HK-2 (cell line): ENCODE data around the gene PCGF2.
"Not testable (repeated sequence)": the region's sequence is repeated elsewhere in the genome, so short reads cannot be mapped to it uniquely, and the experiment has no call there.

ENCODE experiments used
- DNase-seq: peaks from one replicate; pipeline ENCODE4 v3.0.0-alpha.2; 2018; ENCODE audit not compliant: unreplicated experiment

PCGF2 gene

GRCh38 chr17:38735161-38735997, 12.8 kb downstream of the PCGF2 start:
- peak; percentile 68 for DNase-seq

- DNase-seq, result no peak
These were observed 13.9 kb downstream of the PCGF2 start for GRCh38 chr17:38733982-38734973.

GRCh38 chr17:38733282-38733981, 14.7 kb downstream of the PCGF2 start:
- no peak for DNase-seq

GRCh38 chr17:38732376-38733281, 15.5 kb downstream of the PCGF2 start:
- DNase-seq, result no peak

- DNase-seq, result no peak
These were observed 16.4 kb downstream of the PCGF2 start for GRCh38 chr17:38731526-38732294.

- DNase-seq, result peak; percentile 81
These were observed 17.4 kb downstream of the PCGF2 start for GRCh38 chr17:38730526-38731379.

GRCh38 chr17:38729886-38730525, 18.1 kb downstream of the PCGF2 start, which contains the start of gene CISD3:
Gene CISD3 (plus strand): TSS chr17:38730341. CDS start chr17:38730359, 18 bp downstream.
- DNase-seq, result peak; percentile 83

- DNase-seq, result no peak
These were observed 18.7 kb downstream of the PCGF2 start for GRCh38 chr17:38729368-38729885.

GRCh38 chr17:38728290-38728831, 19.8 kb downstream of the PCGF2 start:
- no peak for DNase-seq

- no peak for DNase-seq
These were observed 20.4 kb downstream of the PCGF2 start for GRCh38 chr17:38727736-38728135.

- not testable (repeated sequence) for DNase-seq
These were observed 22.0 kb downstream of the PCGF2 start for GRCh38 chr17:38726145-38726544.

- no peak for DNase-seq
These were observed 23.1 kb downstream of the PCGF2 start for GRCh38 chr17:38725066-38725465.

- DNase-seq, result no peak
These were observed 23.7 kb downstream of the PCGF2 start for GRCh38 chr17:38724337-38724988.

GRCh38 chr17:38721802-38722201, 26.3 kb downstream of the PCGF2 start:
- no peak for DNase-seq

- DNase-seq, result no peak
These were observed 27.2 kb downstream of the PCGF2 start for GRCh38 chr17:38720941-38721340.

- DNase-seq, result no peak
These were observed 28.0 kb downstream of the PCGF2 start for GRCh38 chr17:38719943-38720641.
